GM23248 (cell line): ENCODE results near the gene NRN1L.

Source experiments
- EZH2 ChIP-seq: fragments of 200-600 bp; sonication (generic); IDR thresholded peaks from 2 replicates; pipeline ENCODE4 v1.6.1; 2018; ENCODE audit warnings: antibody characterized with exemption, mild to moderate bottlenecking; ENCODE audit not compliant: insufficient read depth, poor library complexity, severe bottlenecking
- EZH2phosphoT487 ChIP-seq: fragments of 200-600 bp; sonication (generic); IDR thresholded peaks from 2 replicates; pipeline ENCODE4 v1.6.1; 2018; ENCODE audit warnings: antibody characterized with exemption, moderate library complexity, mild to moderate bottlenecking, low read depth; ENCODE audit not compliant: insufficient read depth

DNA sequence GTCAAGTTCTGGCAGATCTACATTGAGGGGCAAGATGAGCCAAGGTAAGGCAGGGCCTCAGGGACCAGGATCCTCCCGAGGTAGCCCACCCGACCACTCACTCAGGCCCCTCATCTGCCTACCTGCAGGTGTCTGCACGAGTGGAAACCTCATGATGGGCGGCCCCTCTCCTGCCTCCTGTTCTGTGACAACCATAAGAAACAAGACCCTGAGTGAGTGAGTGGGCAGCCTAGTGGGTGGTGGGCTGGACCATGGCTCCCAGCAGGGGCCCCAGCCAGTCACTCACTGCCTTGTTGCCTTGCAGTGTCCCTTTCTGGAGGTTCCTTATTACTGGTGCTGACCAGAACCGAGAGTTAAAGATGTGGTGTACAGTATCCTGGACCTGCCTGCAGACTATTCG lies 6.5 kb upstream of the NRN1L start:
- TF ChIP-seq EZH2: no peak
- TF ChIP-seq EZH2phosphoT487: no peak
